Ureter (tissue), 1 donor: ENCODE results near the gene HOXB8. TPM values are rescaled to one million over a fixed set of nuclear protein-coding genes. Genes with fewer than 3 reads are reported as not detected.

Experiments
- DNase-seq: peaks from one replicate; pipeline ENCODE4 v3.0.0-alpha.2; 2020; ENCODE audit warnings: low spot score
- total RNA-seq: library from RNA; stranded (reverse); gene quantifications from one replicate; pipeline ENCODE4 v1.2.4, GENCODE V29; 2023
- donor health status: DM: yes; HTN: yes; CAD: no.

The HOXB8 gene
- total RNA-seq, 1 donor from 2014 or later, result 56.2 TPM

- DNase-seq, result no peak
These were observed 47.3 kb downstream of the HOXB8 start for GRCh38 chr17:48567646-48568354.

- DNase-seq, result no peak
These were observed 47.9 kb downstream of the HOXB8 start for GRCh38 chr17:48567209-48567608.

- DNase-seq, result no peak
These were observed 48.4 kb downstream of the HOXB8 start for GRCh38 chr17:48566717-48567116.

GRCh38 chr17:48565925-48566710, 49.0 kb downstream of the HOXB8 start:
- DNase-seq, result no peak

GRCh38 chr17:48565022-48565554, 50.0 kb downstream of the HOXB8 start:
- no peak for DNase-seq

- no peak for DNase-seq
These were observed 50.7 kb downstream of the HOXB8 start for GRCh38 chr17:48564188-48565021.

GRCh38 chr17:48563867-48564187, 51.3 kb downstream of the HOXB8 start:
- DNase-seq, result no peak

- no peak for DNase-seq
These were observed 51.7 kb downstream of the HOXB8 start for GRCh38 chr17:48563385-48563838.

- no peak for DNase-seq
These were observed 52.2 kb downstream of the HOXB8 start for GRCh38 chr17:48562934-48563333.

Other genes starting within 250 kb of the HOXB8 start
- gene SKAP1, start 185.1 kb downstream of the HOXB8 start, total RNA-seq, result 25.4 TPM
- 0.31 TPM for gene HOXB1, start 84.3 kb downstream of the HOXB8 start, total RNA-seq
- 50.7 TPM for gene HOXB2, start 70.2 kb downstream of the HOXB8 start, total RNA-seq
- gene HOXB4, start 36.9 kb downstream of the HOXB8 start, total RNA-seq, result 28.7 TPM
- gene HOXB3, start 25.1 kb downstream of the HOXB8 start, total RNA-seq, result 179 TPM
- gene HOXB5, start 21.5 kb downstream of the HOXB8 start, total RNA-seq, result 30.1 TPM
- gene HOXB6, start 10.3 kb downstream of the HOXB8 start, total RNA-seq, result 111 TPM
- gene HOXB7, start 4.3 kb downstream of the HOXB8 start, total RNA-seq, result 28.9 TPM
- 33.2 TPM for gene HOXB9, start 11.1 kb upstream of the HOXB8 start, total RNA-seq
- gene PRAC1, start 107.2 kb upstream of the HOXB8 start, total RNA-seq, result not detected
- gene PRAC2, start 107.9 kb upstream of the HOXB8 start, total RNA-seq, result not detected
- gene HOXB13, start 113.5 kb upstream of the HOXB8 start, total RNA-seq, result not detected
- 0.68 TPM for gene TTLL6, start 201.9 kb upstream of the HOXB8 start, total RNA-seq
- 221 TPM for gene CALCOCO2, start 215.7 kb upstream of the HOXB8 start, total RNA-seq